Activated CD4-positive, alpha-beta T cell treated with anti-CD3 and anti-CD28 coated beads, Interleukin-10, Interleukin-2, amounts not matched to agents 100 ng/mL and 50 ng/mL, durations not matched to agents 16 hours and 8 hours (primary cell): ENCODE measurements around the gene GOLGA6C.
"Not testable (repeated sequence)": the region's sequence is repeated elsewhere in the genome, so short reads cannot be mapped to it uniquely, and the experiment has no call there.

Experiments used
- DNase-seq: peaks from one replicate; pipeline ENCODE4 v3.0.0-alpha.2; 2020

The GOLGA6C gene

GRCh38 chr15:75258034-75258433 lies at the start of gene GOLGA6C:
Gene GOLGA6C (plus strand): TSS chr15:75258334. CDS start chr15:75258599, 265 bp downstream.
- DNase-seq, result not testable (repeated sequence)

- DNase-seq, result no peak
Observed at GRCh38 chr15:75208501-75209288, 49.4 kb upstream of the GOLGA6C start.

GRCh38 chr15:75209289-75209676 lies 48.9 kb upstream of the GOLGA6C start:
- DNase-seq, result no peak

- no peak for DNase-seq
Observed at GRCh38 chr15:75210811-75211230, 47.3 kb upstream of the GOLGA6C start.

GRCh38 chr15:75211436-75212199 lies 46.5 kb upstream of the GOLGA6C start:
- no peak for DNase-seq

- no peak for DNase-seq
Observed at GRCh38 chr15:75212200-75212858, 45.8 kb upstream of the GOLGA6C start.

GRCh38 chr15:75213212-75213767 lies 44.8 kb upstream of the GOLGA6C start:
- DNase-seq, result no peak

GRCh38 chr15:75213768-75214221 lies 44.3 kb upstream of the GOLGA6C start:
- no peak for DNase-seq

- DNase-seq, result no peak
Observed at GRCh38 chr15:75214293-75215096, 43.6 kb upstream of the GOLGA6C start.

GRCh38 chr15:75215107-75216004 lies 42.8 kb upstream of the GOLGA6C start:
- DNase-seq, result no peak

GRCh38 chr15:75217012-75217411 lies 41.1 kb upstream of the GOLGA6C start:
- DNase-seq, result no peak

GRCh38 chr15:75217574-75217973 lies 40.6 kb upstream of the GOLGA6C start:
- not testable (repeated sequence) for DNase-seq

- DNase-seq, result not testable (repeated sequence)
Observed at GRCh38 chr15:75219507-75219929, 38.6 kb upstream of the GOLGA6C start.

GRCh38 chr15:75223688-75224087 lies 34.4 kb upstream of the GOLGA6C start:
- DNase-seq, result no peak

GRCh38 chr15:75224281-75224680 lies 33.9 kb upstream of the GOLGA6C start:
- DNase-seq, result no peak

- DNase-seq, result not testable (repeated sequence)
Observed at GRCh38 chr15:75225102-75225836, 32.9 kb upstream of the GOLGA6C start.

GRCh38 chr15:75225951-75226732 lies 32.0 kb upstream of the GOLGA6C start:
- DNase-seq, result no peak

- not testable (repeated sequence) for DNase-seq
Observed at GRCh38 chr15:75227112-75227511, 31.0 kb upstream of the GOLGA6C start.

- DNase-seq, result no peak
Observed at GRCh38 chr15:75227663-75228280, 30.4 kb upstream of the GOLGA6C start.
